HCT116 (cell line): Measurements from ENCODE around the gene NCSTN. TPM values are rescaled to one million over a fixed set of nuclear protein-coding genes. Genes with fewer than 3 reads are reported as not detected.

Experiments used
- ATAC-seq: fragments of 200-7000 bp; cut with Tn5 transposase; 2 replicates; pipeline ENCODE4 v1.9.1; 2020; ENCODE audit warnings: mild to moderate bottlenecking, moderate library complexity
- BruUV-seq: library from RNA; stranded (reverse); fragments of 400-500 nt; replicated peaks from 2 replicates; lab custom pipeline; 2021; lab: Mats Ljungman, UMichigan
- CTCF ChIA-PET: fragments of 300-600 bp; sonication (Branson Sonifier 250); formaldehyde crosslinking; loops from one replicate; lab custom pipeline; 2021; ENCODE audit warnings: antibody characterized with exemption; lab: Charles Lee
- POLR2A ChIA-PET: fragments of 300-600, 350-600 bp; sonication (Branson Sonifier 250); formaldehyde crosslinking; loops from one replicate; lab custom pipeline; 2021; ENCODE audit warnings: antibody characterized with exemption; lab: Charles Lee
- RAD21 ChIA-PET, 2 experiments: fragments of 300-600 bp; sonication (Branson Sonifier 250); formaldehyde crosslinking; loops; one replicate each; lab custom pipeline; 2023; ENCODE audit warnings: low total read pairs in 2 of 2; ENCODE audit not compliant: uncharacterized antibody in 2 of 2, unreplicated experiment in 2 of 2, low non-redundant PET in 1 of 2; lab: Charles Lee
- DNase-seq: peaks from one replicate; pipeline ENCODE4 v3.0.0-alpha.2; 2010; ENCODE audit warnings: low read depth, low spot score
- H2AFZ ChIP-seq: fragments of 200-600 bp; shearing (Covaris generic), sonication (generic); 2 replicates; pipeline ENCODE4 v1.6.1; 2017; ENCODE audit warnings: low read depth, mixed run types, mixed read lengths, antibody characterized with exemption, low read length; ENCODE audit not compliant: poor library complexity, severe bottlenecking
- H3K27ac ChIP-seq: 2 replicates; pipeline ENCODE4 v1.5.1; 2012; ENCODE audit warnings: low read depth, low read length
- H3K27me3 ChIP-seq: fragments of 200-600 bp; sonication (generic); 2 replicates; pipeline ENCODE4 v1.6.1; 2016; ENCODE audit warnings: mixed run types, low read length, mixed read lengths; ENCODE audit not compliant: insufficient read depth
- H3K36me3 ChIP-seq, 2 experiments: fragments of 200-500 bp in 1 of 2; fragments of 200-600 bp in 1 of 2; sonication (Bioruptor generic) in 1 of 2; sonication (generic) in 1 of 2; 2 replicates each; pipeline versions ENCODE4 v1.5.1 to v1.6.1; 2014 to 2016; ENCODE audit warnings: low read length in 2 of 2, inconsistent platforms in 1 of 2, mixed read lengths in 1 of 2, mixed run types in 1 of 2; ENCODE audit not compliant: insufficient read depth in 2 of 2, control insufficient read depth in 1 of 2
- H3K4me1 ChIP-seq, 2 experiments: fragments of 200-600 bp in 1 of 2; sonication (generic) in 1 of 2; 2 replicates each; pipeline versions ENCODE4 v1.5.1 to v1.6.1; 2012 to 2017; ENCODE audit warnings: low read length in 2 of 2, inconsistent platforms in 1 of 2, mild to moderate bottlenecking in 1 of 2, mixed read lengths in 1 of 2, mixed run types in 1 of 2, moderate library complexity in 1 of 2; ENCODE audit not compliant: insufficient read depth in 2 of 2, control insufficient read depth in 1 of 2
- H3K4me2 ChIP-seq: fragments of 200-600 bp; sonication (generic); 2 replicates; pipeline ENCODE4 v1.6.1; 2017; ENCODE audit warnings: mixed run types, low read length, mixed read lengths
- H3K4me3 ChIP-seq, 2 experiments: fragments of 200-600 bp in 1 of 2; sonication (generic) in 1 of 2; replicated peaks in 1 of 2; 2 replicates each; pipeline ENCODE4 v1.5.1; 2011 to 2016; ENCODE audit warnings: low read length in 2 of 2, control low read depth in 1 of 2, low read depth in 1 of 2, mild to moderate bottlenecking in 1 of 2, mixed read lengths in 1 of 2, mixed run types in 1 of 2
- H3K79me2 ChIP-seq: fragments of 200-600 bp; sonication (generic); 2 replicates; pipeline ENCODE4 v1.6.1; 2017; ENCODE audit warnings: mild to moderate bottlenecking, mixed run types, low read length, moderate library complexity, mixed read lengths; ENCODE audit not compliant: insufficient read depth
- H3K9ac ChIP-seq: fragments of 200-600 bp; sonication (generic); 2 replicates; pipeline ENCODE4 v1.6.1; 2016; ENCODE audit warnings: low read length, mixed read lengths
- H3K9me2 ChIP-seq: fragments of 200-600 bp; sonication (generic), shearing (Covaris generic); 2 replicates; pipeline ENCODE4 v1.6.1; 2017; ENCODE audit warnings: mixed run types, mild to moderate bottlenecking, moderate library complexity; ENCODE audit not compliant: insufficient read depth
- H3K9me3 ChIP-seq, 2 experiments: fragments of 200-500 bp in 1 of 2; fragments of 200-600 bp in 1 of 2; sonication (Bioruptor generic) in 1 of 2; sonication (generic) in 1 of 2; 2 replicates each; pipeline ENCODE4 v1.6.1; 2014 to 2017; ENCODE audit warnings: low read length in 2 of 2, mixed read lengths in 2 of 2, inconsistent platforms in 1 of 2, low read depth in 1 of 2, mild to moderate bottlenecking in 1 of 2, mixed run types in 1 of 2, moderate library complexity in 1 of 2; ENCODE audit not compliant: control insufficient read depth in 1 of 2, insufficient read depth in 1 of 2
- H4K20me1 ChIP-seq: fragments of 200-600 bp; sonication (generic), shearing (Covaris generic); 2 replicates; pipeline ENCODE4 v1.6.1; 2017; ENCODE audit warnings: mixed run types, mild to moderate bottlenecking, moderate library complexity; ENCODE audit not compliant: insufficient read depth
- ATF3 ChIP-seq: IDR thresholded peaks from 2 replicates; pipeline ENCODE4 v1.6.1; 2012
- CBX3 ChIP-seq: IDR thresholded peaks from 2 replicates; pipeline ENCODE4 v1.6.1; 2012; ENCODE audit warnings: low read depth
- CEBPB ChIP-seq: IDR thresholded peaks from 2 replicates; pipeline ENCODE4 v1.6.1; 2012; ENCODE audit warnings: low read depth
- EGR1 ChIP-seq: IDR thresholded peaks from 2 replicates; pipeline ENCODE4 v1.6.1; 2012; ENCODE audit warnings: low read depth
- ELF1 ChIP-seq: IDR thresholded peaks from 2 replicates; pipeline ENCODE4 v1.6.1; 2012; ENCODE audit warnings: low read depth, borderline replicate concordance
- EZH2 ChIP-seq: fragments of 200-600 bp; sonication (generic); IDR thresholded peaks from 2 replicates; pipeline ENCODE4 v1.6.1; 2017; ENCODE audit warnings: antibody characterized with exemption, mixed run types
- EZH2phosphoT487 ChIP-seq: fragments of 200-600 bp; IDR thresholded peaks from 2 replicates; pipeline ENCODE4 v1.6.1; 2018; ENCODE audit warnings: antibody characterized with exemption, borderline replicate concordance
- JUND ChIP-seq: IDR thresholded peaks from 2 replicates; pipeline ENCODE4 v1.6.1; 2012
- POLR2A ChIP-seq: IDR thresholded peaks from 2 replicates; pipeline ENCODE4 v1.7.0; 2011; ENCODE audit warnings: borderline replicate concordance; ENCODE audit not compliant: insufficient read depth, insufficient read length; ENCODE audit errors: extremely low read depth
- POLR2AphosphoS5 ChIP-seq: IDR thresholded peaks from 2 replicates; pipeline ENCODE4 v1.6.1; 2011; ENCODE audit warnings: mild to moderate bottlenecking, low read depth, low read length, moderate library complexity
- REST ChIP-seq: IDR thresholded peaks from 2 replicates; pipeline ENCODE4 v1.6.1; 2012; ENCODE audit warnings: low read depth
- SIN3A ChIP-seq: IDR thresholded peaks from 2 replicates; pipeline ENCODE4 v1.6.1; 2012; ENCODE audit warnings: low read depth
- SP1 ChIP-seq: IDR thresholded peaks from 2 replicates; pipeline ENCODE4 v1.6.1; 2012; ENCODE audit warnings: low read depth
- SRF ChIP-seq: IDR thresholded peaks from 2 replicates; pipeline ENCODE4 v1.6.1; 2012; ENCODE audit warnings: low read depth
- YY1 ChIP-seq: IDR thresholded peaks from 2 replicates; pipeline ENCODE4 v1.6.1; 2011; ENCODE audit warnings: low read length, low read depth, moderate library complexity, mild to moderate bottlenecking; ENCODE audit not compliant: insufficient replicate concordance; ENCODE audit errors: extremely low read depth
- ZBTB33 ChIP-seq: IDR thresholded peaks from 2 replicates; pipeline ENCODE4 v1.6.1; 2011; ENCODE audit warnings: mild to moderate bottlenecking, low read length, moderate library complexity; ENCODE audit not compliant: insufficient replicate concordance; ENCODE audit errors: extremely low read depth
- ZFX ChIP-seq: fragments of 450-650 bp; IDR thresholded peaks from 2 replicates; pipeline ENCODE4 v1.6.1; 2017
- ZNF274 ChIP-seq: fragments of 200-500 bp; sonication (Bioruptor generic); IDR thresholded peaks from 2 replicates; pipeline ENCODE4 v1.6.1; 2014; ENCODE audit warnings: mild to moderate bottlenecking, low read depth, low read length, inconsistent platforms
- intact Hi-C: fragments of 100-400 bp; cut with micrococcal nuclease; formaldehyde crosslinking; loops from 2 replicates; pipeline ENCODE4 v1.10.0; 2022
- total RNA-seq: library from RNA; stranded (reverse); gene quantifications from one replicate; pipeline ENCODE4 v1.2.1, GENCODE V29; 2021; ENCODE audit not compliant: unreplicated experiment
- TF ChIP-seq, protein P1 (sequence below), 3 experiments: fragments of 200-600 bp in 1 of 3; sonication (generic) in 1 of 3; IDR thresholded peaks in 2 of 3; conservative IDR thresholded peaks in 1 of 3; 2 replicates each; pipeline ENCODE4 v1.5.1; 2012 to 2017; ENCODE audit warnings: low read depth in 2 of 3, low read length in 2 of 3, antibody characterized with exemption in 1 of 3, borderline replicate concordance in 1 of 3, control low read depth in 1 of 3, mild to moderate bottlenecking in 1 of 3, mixed read lengths in 1 of 3, mixed run types in 1 of 3, moderate library complexity in 1 of 3; ENCODE audit not compliant: insufficient read depth in 1 of 3

NCSTN gene
- total RNA-seq, 1 experiment from 2014 or later: 68.4 TPM

- ChIA-PET RAD21 (no interaction called here), POLR2A (no interaction called here)
Observed at GRCh38 chr1:160394673-160395072, 51.5 kb downstream of the NCSTN start.

More at GRCh38 chr1:160394673-160395072, 51.5 kb downstream of the NCSTN start:
- no peak overlapping the region for H2AFZ ChIP-seq
- no peaks in the 10 kb centered on the region for H4K20me1 ChIP-seq
- H3K36me3 ChIP-seq: no peaks in the 10 kb centered on the region
- DNase-seq: no peak
- no peak overlapping the region for H3K4me3 ChIP-seq
- H3K4me2 ChIP-seq: no peak overlapping the region
- H3K79me2 ChIP-seq: no peaks in the 10 kb centered on the region
- ATAC-seq: no peak
- no peaks in the 10 kb centered on the region for H3K27me3 ChIP-seq
- intact Hi-C loops: no loop called here
- no peaks in the 10 kb centered on the region for H3K9me2 ChIP-seq
- no peak overlapping the region for H3K9ac ChIP-seq
- TF ChIP-seq CEBPB (no peak), ZNF274 (no peak), CBX3 (no peak), EZH2phosphoT487 (no peak), EGR1 (no peak), EZH2 (no peak), ELF1 (no peak), SP1 (no peak), POLR2AphosphoS5 (no peak), ATF3 (no peak), ZFX (no peak), POLR2A (no peak), REST (no peak), SIN3A (no peak), JUND (no peak), SRF (no peak), YY1 (no peak), ZBTB33 (no peak)
- TF ChIP-seq, protein P1, sequence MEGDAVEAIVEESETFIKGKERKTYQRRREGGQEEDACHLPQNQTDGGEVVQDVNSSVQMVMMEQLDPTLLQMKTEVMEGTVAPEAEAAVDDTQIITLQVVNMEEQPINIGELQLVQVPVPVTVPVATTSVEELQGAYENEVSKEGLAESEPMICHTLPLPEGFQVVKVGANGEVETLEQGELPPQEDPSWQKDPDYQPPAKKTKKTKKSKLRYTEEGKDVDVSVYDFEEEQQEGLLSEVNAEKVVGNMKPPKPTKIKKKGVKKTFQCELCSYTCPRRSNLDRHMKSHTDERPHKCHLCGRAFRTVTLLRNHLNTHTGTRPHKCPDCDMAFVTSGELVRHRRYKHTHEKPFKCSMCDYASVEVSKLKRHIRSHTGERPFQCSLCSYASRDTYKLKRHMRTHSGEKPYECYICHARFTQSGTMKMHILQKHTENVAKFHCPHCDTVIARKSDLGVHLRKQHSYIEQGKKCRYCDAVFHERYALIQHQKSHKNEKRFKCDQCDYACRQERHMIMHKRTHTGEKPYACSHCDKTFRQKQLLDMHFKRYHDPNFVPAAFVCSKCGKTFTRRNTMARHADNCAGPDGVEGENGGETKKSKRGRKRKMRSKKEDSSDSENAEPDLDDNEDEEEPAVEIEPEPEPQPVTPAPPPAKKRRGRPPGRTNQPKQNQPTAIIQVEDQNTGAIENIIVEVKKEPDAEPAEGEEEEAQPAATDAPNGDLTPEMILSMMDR (IDR thresholded peaks at IDR 0.05 in 2 of 3, conservative IDR thresholded peaks at IDR 0.05 in 1 of 3; ENCODE audit: borderline replicate concordance in 1 of 3, insufficient read depth in 1 of 3, low read depth in 2 of 3, low read length in 2 of 3): no peak
- H3K27ac ChIP-seq: no peak overlapping the region
- no peaks in the 10 kb centered on the region for H3K9me3 ChIP-seq
- H3K4me1 ChIP-seq: peaks cover 0 to 6% of the 10 kb centered on the region in 2 experiments; a peak in 1 of 4 replicates
- no TSS peak for BruUV-seq
- CTCF ChIA-PET: interaction anchor here (3.1 kb wide), 1 partner anchor 18 kb away, joined by 8 read pairs; no protein-coding TSS in a partner anchor
